Small intestine (tissue), 7 donors: Measurements from ENCODE around the gene C6orf141. TPM values are rescaled to one million over a fixed set of nuclear protein-coding genes. Genes with fewer than 3 reads are reported as not detected.

Experiments used
- DNase-seq, 2 donors: peaks; one replicate each; pipeline versions ENCODE4 v3.0.0 to v3.0.0-alpha.2; 2013
- FAIRE-seq: peaks from 2 replicates; lab custom pipeline; 2012; peaks lifted over from hg19 to GRCh38; lab: Jason Lieb, UNC
- H3K27ac ChIP-seq, 3 donors: one replicate each; pipeline ENCODE4 v1.5.1; 2013; ENCODE audit warnings: low read length in 2 of 3, mild to moderate bottlenecking in 2 of 3, control low read depth in 1 of 3, inconsistent platforms in 1 of 3, low read depth in 1 of 3, moderate library complexity in 1 of 3
- H3K27me3 ChIP-seq, 3 donors: one replicate each; pipeline ENCODE4 v1.6.1; 2013; ENCODE audit warnings: low read length in 3 of 3, inconsistent platforms in 1 of 3; ENCODE audit not compliant: control insufficient read depth in 3 of 3, insufficient read depth in 3 of 3
- H3K36me3 ChIP-seq, 3 donors: one replicate each; pipeline ENCODE4 v1.6.1; 2013; ENCODE audit warnings: low read length in 3 of 3, inconsistent platforms in 1 of 3, low read depth in 1 of 3, mild to moderate bottlenecking in 1 of 3, moderate library complexity in 1 of 3; ENCODE audit not compliant: control insufficient read depth in 3 of 3, insufficient read depth in 2 of 3
- H3K4me1 ChIP-seq, 3 donors: one replicate each; pipeline ENCODE4 v1.6.1; 2013; ENCODE audit warnings: low read length in 2 of 3, inconsistent platforms in 1 of 3, low read depth in 1 of 3, mild to moderate bottlenecking in 1 of 3, moderate library complexity in 1 of 3; ENCODE audit not compliant: control insufficient read depth in 3 of 3, insufficient read depth in 2 of 3
- H3K4me3 ChIP-seq, 3 donors: one replicate each; pipeline ENCODE4 v1.5.1; 2013; ENCODE audit warnings: low read length in 3 of 3, control low read depth in 1 of 3, inconsistent platforms in 1 of 3, low read depth in 1 of 3, mild to moderate bottlenecking in 1 of 3, moderate library complexity in 1 of 3
- H3K9me3 ChIP-seq, 2 donors: one replicate each; pipeline ENCODE4 v1.6.1; 2013; ENCODE audit warnings: low read depth in 1 of 2, low read length in 1 of 2; ENCODE audit not compliant: control insufficient read depth in 2 of 2, insufficient read depth in 1 of 2
- WGBS, 3 donors: extraction: QIAGEN DNeasy Blood & Tissue Kit; methylation state at CpG; one replicate each; pipeline ENCODE4 v1.1.7; 2013; 5-methylcytosine and 5-hydroxymethylcytosine counted together
- polyA plus RNA-seq, 4 donors: library from polyadenylated mRNA; stranded (reverse) in 3 of 4; unstranded in 1 of 4; fragments of 200-250 nt in 3 of 4; fragments of 120-200 nt in 1 of 4; gene quantifications; one replicate each; pipeline versions ENCODE4 v1.2.1 to v1.2.3, GENCODE V29; 2013
- donor health status: healthy with polysubstance abuse.
- donor health status: control.
- donor health status: control.
- donor health status: Bipolar disorder and iron deficiency.
- donor health status: healthy.

C6orf141 gene
- polyA plus RNA-seq, 4 donors, result 3.2 to 19.5 (median 5.5) TPM; not detected in 1

DNA sequence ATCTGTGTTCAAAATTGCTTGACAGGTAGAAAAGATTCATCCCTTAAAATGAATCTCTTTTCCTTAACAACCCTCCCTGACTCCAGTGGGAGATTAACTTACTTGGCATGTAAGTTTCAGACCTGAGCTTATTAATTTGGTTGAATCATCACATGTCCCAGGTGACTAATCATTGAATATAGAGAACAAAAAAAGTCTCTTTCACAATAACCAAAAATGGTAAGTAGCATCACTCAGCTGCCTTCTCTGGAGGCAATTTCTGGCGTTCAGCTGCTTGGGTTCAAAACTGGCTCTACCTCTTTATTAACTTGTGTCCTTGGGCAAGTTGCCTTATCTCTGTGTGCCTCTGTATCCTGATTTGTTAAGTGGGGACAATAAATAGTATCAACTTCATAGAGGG, 2.9 kb downstream of the C6orf141 start:
- DNase-seq, result peak in 1 of 2 donors; percentile 11
- Histone ChIP-seq H3K27ac (peak overlapping the region in 1 of 3 donors; percentile 18), H3K9me3 (no peaks in the 10 kb centered on the region), H3K27me3 (peaks cover 0 to 6% (median 0%) of the 10 kb centered on the region in 3 donors), H3K36me3 (no peaks in the 10 kb centered on the region), H3K4me1 (peaks cover 0 to 19% (median 2%) of the 10 kb centered on the region in 3 donors), H3K4me3 (peak overlapping the region in 1 of 3 donors; percentile 10)
- WGBS, 3 donors, result 9 to 61% (median 32%) methylated on average over 1 of the region's 1 CpG
- FAIRE-seq, result no peak

DNA sequence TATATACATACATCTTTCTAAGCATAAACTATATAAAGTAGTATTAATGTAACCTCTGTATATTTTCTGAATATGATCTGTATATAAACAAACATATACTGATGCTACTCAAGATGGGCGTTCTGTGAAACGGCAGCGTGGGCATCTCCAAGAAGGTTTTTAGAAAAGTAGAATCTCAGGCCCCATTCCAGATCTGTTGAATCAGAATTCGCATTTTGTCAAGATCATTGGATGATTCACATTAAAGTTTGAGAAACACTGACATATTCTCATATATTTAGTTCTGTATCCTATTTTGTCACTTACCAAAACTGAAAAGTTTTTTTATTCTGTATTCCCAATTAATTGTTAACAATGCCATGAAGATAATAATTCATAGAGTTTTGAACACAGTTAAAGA, 5.5 kb downstream of the C6orf141 start:
- no peak for FAIRE-seq
- Histone ChIP-seq H3K4me1 (peaks cover 0 to 14% (median 2%) of the 10 kb centered on the region in 3 donors), H3K27me3 (peaks cover 0 to 2% (median 0%) of the 10 kb centered on the region in 3 donors), H3K4me3 (no peak overlapping the region), H3K27ac (peak overlapping the region in 1 of 3 donors; percentile 79), H3K36me3 (peaks cover 0 to 2% (median 0%) of the 10 kb centered on the region in 3 donors), H3K9me3 (no peaks in the 10 kb centered on the region)
- WGBS, 3 donors, result 70 to 72% (median 72%) methylated on average over 4 of the region's 4 CpGs
- no peak for DNase-seq

GRCh38 chr6:49556429-49556837, 6.0 kb downstream of the C6orf141 start:
- H3K27me3 ChIP-seq, result no peaks in the 10 kb centered on the region
- H3K9me3 ChIP-seq, result no peaks in the 10 kb centered on the region
- H3K36me3 ChIP-seq, result peaks cover 0 to 2% (median 0%) of the 10 kb centered on the region in 3 donors
- DNase-seq, result peak; percentile 94 to 96
- no peak overlapping the region for H3K4me3 ChIP-seq
- peak overlapping the region in 1 of 3 donors; percentile 79 for H3K27ac ChIP-seq
- H3K4me1 ChIP-seq, result peaks cover 0 to 14% (median 2%) of the 10 kb centered on the region in 3 donors
- FAIRE-seq, result peak; percentile 94

DNA sequence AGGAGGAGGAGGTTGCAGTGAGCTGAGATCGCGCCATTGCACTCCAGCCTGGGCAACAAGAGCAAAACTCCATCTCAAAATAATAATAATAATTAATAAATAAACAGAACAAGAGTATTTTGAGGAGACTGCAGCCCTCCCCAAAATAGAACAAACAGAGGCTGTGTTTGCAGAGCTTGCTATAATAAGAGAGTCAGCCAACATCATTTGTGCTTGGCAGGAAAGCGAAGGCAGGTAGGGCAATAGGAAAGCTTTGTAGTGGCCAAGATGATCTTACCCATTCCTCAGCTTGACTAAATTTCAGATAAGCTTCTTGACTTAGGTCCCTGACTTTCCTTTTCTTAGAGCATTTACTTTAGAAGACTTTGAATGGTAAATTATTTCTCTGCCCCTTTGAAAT, 6.7 kb downstream of the C6orf141 start:
- H3K9me3 ChIP-seq, result no peaks in the 10 kb centered on the region
- H3K4me3 ChIP-seq, result no peak overlapping the region
- no peak for FAIRE-seq
- no peaks in the 10 kb centered on the region for H3K27me3 ChIP-seq
- WGBS, 3 donors, result 73 to 88% (median 81%) methylated on average over 3 of the region's 3 CpGs
- H3K4me1 ChIP-seq, result peaks cover 0 to 14% (median 2%) of the 10 kb centered on the region in 3 donors
- H3K27ac ChIP-seq, result no peak overlapping the region
- H3K36me3 ChIP-seq, result peaks cover 0 to 2% (median 0%) of the 10 kb centered on the region in 3 donors
- no peak for DNase-seq

DNA sequence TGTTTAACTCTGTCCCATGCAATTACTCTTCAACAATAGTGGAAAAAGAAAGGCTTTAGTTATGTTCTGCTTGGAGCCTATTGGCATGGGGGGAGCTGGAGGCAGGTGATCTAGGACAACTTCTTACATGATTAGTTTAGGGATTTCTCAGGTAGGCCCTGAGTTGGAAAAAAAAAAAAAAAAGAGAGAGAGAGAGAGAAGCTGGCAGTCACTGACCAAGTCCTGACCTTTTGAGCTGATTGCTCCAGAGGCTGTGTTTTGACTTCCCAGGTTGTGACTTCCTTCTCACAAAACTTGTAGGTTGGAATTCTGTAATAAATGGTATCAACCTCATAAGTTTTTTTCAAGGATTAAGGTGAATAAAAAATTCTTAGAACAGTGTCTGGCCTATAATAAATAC, 7.8 kb downstream of the C6orf141 start:
- no peak for DNase-seq
- Histone ChIP-seq H3K4me3 (no peak overlapping the region), H3K27me3 (no peaks in the 10 kb centered on the region), H3K36me3 (peaks cover 0 to 2% (median 0%) of the 10 kb centered on the region in 3 donors), H3K4me1 (peaks cover 0 to 14% (median 2%) of the 10 kb centered on the region in 3 donors), H3K9me3 (no peaks in the 10 kb centered on the region), H3K27ac (no peak overlapping the region)
- no peak for FAIRE-seq

GRCh38 chr6:49563006-49563886, 12.8 kb downstream of the C6orf141 start:
- FAIRE-seq (no peak), DNase-seq (no peak)
- H3K9me3 ChIP-seq, result no peaks in the 10 kb centered on the region
- no peak overlapping the region for H3K4me3 ChIP-seq
- no peaks in the 10 kb centered on the region for H3K27me3 ChIP-seq
- H3K36me3 ChIP-seq, result peaks cover 0 to 2% (median 0%) of the 10 kb centered on the region in 3 donors
- no peaks in the 10 kb centered on the region for H3K4me1 ChIP-seq
- 80 to 86% (median 83%) methylated on average over 5 of the region's 5 CpGs for WGBS, 3 donors
- no peak overlapping the region for H3K27ac ChIP-seq

DNA sequence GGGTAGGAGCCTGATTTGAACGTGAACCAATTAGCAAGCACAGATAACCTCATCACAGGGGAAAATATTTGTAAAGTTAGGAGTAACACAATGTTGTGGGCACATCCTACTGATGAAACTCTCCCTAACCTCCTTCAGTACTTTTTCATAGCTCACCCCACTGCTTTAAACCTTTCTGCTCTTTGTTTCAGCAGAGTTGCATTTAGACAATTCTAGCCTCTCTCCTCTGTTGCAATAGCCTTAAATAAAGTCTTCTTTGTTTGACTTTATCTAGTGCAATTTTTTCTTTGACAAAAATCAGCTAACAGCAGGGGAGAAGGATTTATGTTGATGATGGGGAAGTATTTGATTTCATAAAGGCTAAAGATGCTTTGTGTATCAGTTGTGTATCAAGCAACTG, 14.1 kb downstream of the C6orf141 start:
- FAIRE-seq, result no peak
- WGBS, 3 donors, result 80 to 85% (median 81%) methylated on average over 1 of the region's 1 CpG

GRCh38 chr6:49565261-49565660, 14.8 kb downstream of the C6orf141 start:
- Histone ChIP-seq H3K27ac (no peak overlapping the region), H3K4me1 (no peaks in the 10 kb centered on the region), H3K9me3 (no peaks in the 10 kb centered on the region), H3K4me3 (no peak overlapping the region), H3K36me3 (peaks cover 0 to 2% (median 0%) of the 10 kb centered on the region in 3 donors), H3K27me3 (no peaks in the 10 kb centered on the region)
- DNase-seq, result no peak
- no peak for FAIRE-seq
- WGBS, 3 donors, result 39 to 50% (median 41%) methylated on average over 2 of the region's 2 CpGs

More for the DNA sequence above, 14.1 kb downstream of the C6orf141 start:
- H3K4me3 ChIP-seq, result no peak overlapping the region
- no peaks in the 10 kb centered on the region for H3K9me3 ChIP-seq
- H3K36me3 ChIP-seq, result peaks cover 0 to 2% (median 0%) of the 10 kb centered on the region in 3 donors
- no peaks in the 10 kb centered on the region for H3K4me1 ChIP-seq
- no peak for DNase-seq
- H3K27me3 ChIP-seq, result no peaks in the 10 kb centered on the region
- H3K27ac ChIP-seq, result no peak overlapping the region
